MCF 10A (cell line): ENCODE measurements around the gene ASIC3. TPM values are rescaled to one million over a fixed set of nuclear protein-coding genes. Genes with fewer than 3 reads are reported as not detected.

Source experiments
- BruUV-seq: library from RNA; stranded (reverse); fragments of 400-500 nt; replicated peaks from 2 replicates; lab custom pipeline; 2021; lab: Mats Ljungman, UMichigan
- CTCF ChIA-PET: fragments of 300-600 bp; sonication (Branson Sonifier 250); formaldehyde crosslinking; extraction: SDS; loops from one replicate; lab custom pipeline; 2021; ENCODE audit warnings: antibody characterized with exemption, inconsistent platforms; lab: Yijun Ruan, JAX
- POLR2A ChIA-PET: fragments of 300-600, 350-650 bp; sonication (Branson Sonifier 250); formaldehyde crosslinking; extraction: SDS; loops from one replicate; lab custom pipeline; 2020; ENCODE audit warnings: antibody characterized with exemption, inconsistent platforms; lab: Yijun Ruan, JAX
- DNase-seq: peaks from one replicate; pipeline ENCODE4 v3.0.0-alpha.2; 2018; ENCODE audit not compliant: unreplicated experiment
- H3K27ac Mint-ChIP-seq: one replicate; pipeline ENCODE4 v1.8.0; 2022; ENCODE audit warnings: mild to moderate bottlenecking, low read depth, mixed read lengths; ENCODE audit not compliant: unreplicated experiment
- H3K27me3 Mint-ChIP-seq: one replicate; pipeline ENCODE4 v1.8.0; 2022; ENCODE audit warnings: mixed read lengths; ENCODE audit not compliant: insufficient read depth, unreplicated experiment
- H3K36me3 Mint-ChIP-seq: one replicate; pipeline ENCODE4 v1.8.0; 2022; ENCODE audit warnings: mild to moderate bottlenecking, moderate library complexity, mixed read lengths; ENCODE audit not compliant: insufficient read depth, unreplicated experiment
- H3K4me1 Mint-ChIP-seq: one replicate; pipeline ENCODE4 v1.8.0; 2022; ENCODE audit warnings: mixed read lengths; ENCODE audit not compliant: insufficient read depth, unreplicated experiment
- H3K4me3 Mint-ChIP-seq: one replicate; pipeline ENCODE4 v1.8.0; 2022; ENCODE audit warnings: mild to moderate bottlenecking, moderate library complexity, mixed read lengths; ENCODE audit not compliant: unreplicated experiment
- H3K9me3 Mint-ChIP-seq: one replicate; pipeline ENCODE4 v1.8.0; 2022; ENCODE audit warnings: mixed read lengths; ENCODE audit not compliant: unreplicated experiment
- intact Hi-C: fragments of 100-400 bp; cut with micrococcal nuclease; formaldehyde crosslinking; loops from 2 replicates; pipeline ENCODE4 v1.14.1; 2022
- total RNA-seq: library from RNA; stranded (reverse); gene quantifications from 2 replicates; pipeline ENCODE4 v1.2.3, GENCODE V29; 2022
- TF ChIP-seq, protein P1 (sequence below): fragments of 200-600 bp; IDR thresholded peaks from one replicate; pipeline ENCODE4 v1.8.0; 2022; ENCODE audit warnings: antibody characterized with exemption, mild to moderate bottlenecking; ENCODE audit not compliant: unreplicated experiment

The ASIC3 gene
- total RNA-seq, 1 experiment from 2014 or later: 3.9 TPM

DNA sequence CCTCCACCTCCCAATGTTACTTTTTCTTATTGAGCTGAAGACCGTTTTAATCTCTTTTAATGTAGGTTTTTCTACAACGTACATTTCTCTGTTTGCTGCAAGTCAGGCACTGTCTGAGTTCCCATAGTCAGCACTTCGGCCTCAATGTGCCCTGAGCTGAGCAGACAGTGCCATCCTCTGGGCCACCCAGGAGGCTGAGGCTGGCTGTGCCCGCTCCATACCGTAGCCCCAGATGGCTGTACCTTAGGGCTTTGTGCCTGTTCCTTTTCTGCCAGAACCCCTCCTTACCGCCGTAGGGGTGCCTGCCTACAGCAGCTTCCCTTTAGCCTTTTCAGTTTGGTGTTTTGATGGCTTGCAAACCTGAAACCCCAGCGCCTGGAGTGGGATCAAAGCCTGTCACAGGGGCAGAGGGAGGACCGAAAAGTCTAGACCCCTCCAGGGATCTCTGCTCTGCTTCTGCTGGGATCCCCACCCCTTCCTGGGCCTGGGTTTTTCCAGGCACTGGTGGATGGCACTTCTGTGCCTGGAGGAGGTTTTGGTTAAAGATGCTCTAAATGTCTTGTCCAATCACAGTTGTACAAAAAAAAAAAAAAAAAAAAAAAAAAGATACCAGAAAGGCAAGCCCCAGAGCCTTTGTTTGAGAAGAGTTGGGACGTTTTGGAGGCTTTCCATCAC, 46.9 kb downstream of the ASIC3 start:
- TF ChIP-seq, protein P1, sequence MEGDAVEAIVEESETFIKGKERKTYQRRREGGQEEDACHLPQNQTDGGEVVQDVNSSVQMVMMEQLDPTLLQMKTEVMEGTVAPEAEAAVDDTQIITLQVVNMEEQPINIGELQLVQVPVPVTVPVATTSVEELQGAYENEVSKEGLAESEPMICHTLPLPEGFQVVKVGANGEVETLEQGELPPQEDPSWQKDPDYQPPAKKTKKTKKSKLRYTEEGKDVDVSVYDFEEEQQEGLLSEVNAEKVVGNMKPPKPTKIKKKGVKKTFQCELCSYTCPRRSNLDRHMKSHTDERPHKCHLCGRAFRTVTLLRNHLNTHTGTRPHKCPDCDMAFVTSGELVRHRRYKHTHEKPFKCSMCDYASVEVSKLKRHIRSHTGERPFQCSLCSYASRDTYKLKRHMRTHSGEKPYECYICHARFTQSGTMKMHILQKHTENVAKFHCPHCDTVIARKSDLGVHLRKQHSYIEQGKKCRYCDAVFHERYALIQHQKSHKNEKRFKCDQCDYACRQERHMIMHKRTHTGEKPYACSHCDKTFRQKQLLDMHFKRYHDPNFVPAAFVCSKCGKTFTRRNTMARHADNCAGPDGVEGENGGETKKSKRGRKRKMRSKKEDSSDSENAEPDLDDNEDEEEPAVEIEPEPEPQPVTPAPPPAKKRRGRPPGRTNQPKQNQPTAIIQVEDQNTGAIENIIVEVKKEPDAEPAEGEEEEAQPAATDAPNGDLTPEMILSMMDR: no peak
- Mint-ChIP-seq H3K27ac (no peak overlapping the region), H3K9me3 (no peaks in the 10 kb centered on the region), H3K27me3 (no peaks in the 10 kb centered on the region), H3K36me3 (peaks cover 18% of the 10 kb centered on the region), H3K4me1 (peaks cover 8% of the 10 kb centered on the region), H3K4me3 (no peak overlapping the region)
- CTCF ChIA-PET: interaction anchor here (0.6 to 15.0 kb wide), 4 partner anchors 11 to 67 kb away, joined by 4 to 315 read pairs (median 7); partner anchors contain the start of gene ABCB8
- no TSS peak for BruUV-seq
- no peak for DNase-seq
- POLR2A ChIA-PET: interaction anchor here (0.5 kb wide), 1 partner anchor 240 kb away, joined by 3 read pairs; no protein-coding TSS in a partner anchor
- intact Hi-C loops: no loop called here

DNA sequence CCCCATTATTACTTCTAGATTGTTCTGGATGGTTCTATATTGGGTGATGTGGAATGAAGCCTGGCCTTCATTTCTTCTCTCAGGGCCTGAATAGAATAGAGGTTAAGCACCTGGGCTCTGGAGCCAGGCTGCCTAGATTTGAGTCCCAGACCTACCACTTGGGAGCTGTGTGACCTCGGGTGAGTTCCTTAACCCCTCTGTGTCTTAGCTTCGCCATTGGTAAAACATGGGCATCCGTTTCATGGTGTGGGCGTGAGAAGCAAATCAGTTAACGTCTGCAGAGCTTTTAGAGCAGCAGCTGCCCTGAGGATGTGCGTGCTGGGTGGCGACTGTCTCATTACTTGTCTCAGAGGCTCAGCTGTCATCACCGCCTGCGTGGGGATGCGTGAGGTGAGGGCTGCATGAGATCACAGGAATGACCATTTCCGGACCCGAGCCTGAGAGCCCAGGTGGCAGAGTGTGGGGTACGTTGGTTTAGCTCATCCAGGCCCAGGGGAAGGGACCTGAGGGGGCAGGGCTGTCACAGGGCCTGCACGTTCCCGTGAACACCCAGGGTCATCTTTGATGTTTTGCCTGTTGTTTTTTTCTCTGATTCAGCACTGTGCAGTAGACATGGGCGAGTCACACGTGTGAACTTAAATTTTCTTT, 47.6 kb downstream of the ASIC3 start:
- ChIA-PET CTCF (interaction anchor here (1.1 to 15.0 kb wide), 2 partner anchors 14 to 68 kb away, joined by 7 to 315 read pairs; partner anchors contain the start of gene ABCB8), POLR2A (interaction anchor here (0.5 kb wide), 1 partner anchor 241 kb away, joined by 3 read pairs; no protein-coding TSS in a partner anchor)
- intact Hi-C loops: no loop called here
- H3K4me3 Mint-ChIP-seq: no peak overlapping the region
- peaks cover 8% of the 10 kb centered on the region for H3K4me1 Mint-ChIP-seq
- no peaks in the 10 kb centered on the region for H3K27me3 Mint-ChIP-seq
- H3K9me3 Mint-ChIP-seq: no peaks in the 10 kb centered on the region
- TF ChIP-seq, protein P1: no peak
- no TSS peak for BruUV-seq
- DNase-seq: no peak
- peaks cover 18% of the 10 kb centered on the region for H3K36me3 Mint-ChIP-seq
- no peak overlapping the region for H3K27ac Mint-ChIP-seq

DNA sequence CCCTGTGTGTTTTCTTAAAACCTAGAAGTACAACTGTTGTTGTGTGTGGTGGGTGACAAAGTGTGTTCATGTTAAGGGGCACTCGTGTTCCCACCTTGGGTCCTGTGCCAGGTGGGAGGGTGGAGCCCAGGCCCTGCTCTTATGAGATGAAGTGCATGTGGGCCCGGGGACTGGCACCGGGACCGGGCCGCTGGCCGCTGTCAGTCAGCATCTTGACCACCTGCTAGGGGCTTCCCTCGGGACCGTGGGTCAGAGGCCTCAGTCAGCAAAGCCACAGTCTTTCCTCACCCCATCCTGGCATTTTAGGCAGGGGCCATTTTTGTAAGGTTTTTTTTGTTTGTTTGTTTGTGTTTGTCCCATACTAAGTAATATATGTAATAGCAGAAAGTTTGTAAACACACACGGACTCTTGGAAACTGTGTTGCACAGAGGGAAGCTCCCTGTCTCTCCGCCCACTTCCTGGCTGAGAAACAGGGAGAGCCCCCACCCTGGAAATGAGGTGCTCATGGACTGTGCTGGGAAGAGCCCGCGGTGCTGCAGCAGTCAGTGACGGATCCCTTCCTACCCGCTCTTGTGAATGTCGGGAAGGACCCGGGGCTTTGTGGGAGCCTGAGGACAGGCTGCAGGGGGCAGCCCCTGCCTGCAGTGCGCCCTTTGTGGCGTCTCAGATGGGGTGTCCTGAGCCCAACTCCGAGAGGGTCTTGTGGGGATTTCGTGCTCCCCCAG, 51.3 kb downstream of the ASIC3 start:
- BruUV-seq: no TSS peak
- Mint-ChIP-seq H3K9me3 (no peaks in the 10 kb centered on the region), H3K4me1 (peaks cover 5% of the 10 kb centered on the region), H3K4me3 (no peak overlapping the region), H3K27ac (no peak overlapping the region), H3K36me3 (peaks cover 20% of the 10 kb centered on the region), H3K27me3 (no peaks in the 10 kb centered on the region)
- intact Hi-C loops: no loop called here
- POLR2A ChIA-PET: no interaction called here
- TF ChIP-seq, protein P1: no peak
- DNase-seq: no peak
- CTCF ChIA-PET: interaction anchor here (6.1 kb wide), 1 partner anchor 12 kb away, joined by 45 read pairs; no protein-coding TSS in a partner anchor
